ENCODE measurements around the gene LAMA3.

The LAMA3 gene

GRCh38 chr18:23857756-23858155, 168.5 kb downstream of the LAMA3 start:
- DNase-seq = no peak

GRCh38 chr18:23859466-23860336, 170.4 kb downstream of the LAMA3 start:
- DNase-seq = no peak

GRCh38 chr18:23861326-23861725, 172.1 kb downstream of the LAMA3 start:
- DNase-seq = no peak

DNA sequence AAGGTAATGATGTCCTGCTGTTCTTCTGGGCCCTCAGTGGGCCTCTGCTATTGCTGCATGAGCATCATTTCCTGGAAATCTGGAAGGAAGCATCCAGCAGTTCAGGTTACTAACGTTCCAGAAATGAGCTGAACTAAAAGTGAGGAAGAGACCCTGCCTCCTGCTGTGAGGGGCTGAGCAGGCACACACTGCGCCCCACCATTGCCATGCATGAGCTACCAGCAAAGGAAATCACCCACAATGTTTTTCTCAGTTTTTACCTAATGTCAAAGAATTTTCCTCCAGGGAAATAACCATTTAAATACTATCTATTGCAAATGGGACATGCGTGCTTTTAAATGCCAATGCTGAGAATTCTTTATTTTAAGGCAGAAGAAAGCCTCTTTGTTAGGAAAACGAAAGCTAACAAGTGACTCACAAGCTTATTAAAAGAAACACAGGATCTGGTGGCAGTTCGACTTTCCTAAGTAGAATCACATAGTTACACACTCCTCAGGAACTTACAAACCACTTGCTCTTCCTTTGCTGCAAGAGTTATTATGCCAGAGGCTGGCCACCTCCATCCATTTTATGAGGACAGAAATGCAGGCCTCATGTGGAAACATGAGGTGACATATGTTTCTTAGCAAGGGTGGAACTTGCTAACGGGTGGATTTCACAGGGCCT, 172.7 kb downstream of the LAMA3 start:
- no peak for DNase-seq

- DNase-seq = peak; percentile 31
These were observed 175.4 kb downstream of the LAMA3 start for GRCh38 chr18:23864624-23865023.

- peak; percentile 7 for DNase-seq
These were observed 177.8 kb downstream of the LAMA3 start for GRCh38 chr18:23867006-23867405.

DNA sequence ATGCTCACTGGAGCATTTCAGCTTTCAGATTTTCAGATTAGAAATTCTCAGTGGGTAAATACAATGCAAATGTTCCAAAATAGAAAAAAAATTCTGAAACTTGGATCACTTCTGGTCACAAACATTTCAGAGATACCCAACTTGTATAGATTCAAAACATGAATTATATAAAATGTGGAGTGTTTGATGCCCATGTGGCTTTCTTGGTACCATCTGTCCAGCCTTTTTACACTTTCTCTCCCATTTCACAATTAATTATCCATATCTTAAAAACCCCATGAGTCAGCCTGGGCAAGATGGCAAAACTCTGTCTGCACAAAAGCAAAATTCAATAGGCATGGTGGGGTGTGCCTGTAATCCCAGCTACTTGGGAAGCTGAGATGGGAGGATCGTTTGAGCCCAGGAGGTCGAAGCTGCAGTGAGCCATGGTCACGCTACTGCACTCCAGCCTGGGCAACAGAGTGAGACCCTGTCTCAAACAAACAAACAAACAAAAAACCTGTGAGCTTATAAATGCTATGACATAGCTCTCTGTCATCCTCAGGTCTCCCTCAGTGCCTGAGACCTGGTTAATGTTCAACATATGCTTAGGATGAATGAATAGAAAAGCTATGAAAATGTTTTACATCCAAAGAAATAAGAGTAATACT, 179.0 kb downstream of the LAMA3 start:
- DNase-seq = no peak

DNA sequence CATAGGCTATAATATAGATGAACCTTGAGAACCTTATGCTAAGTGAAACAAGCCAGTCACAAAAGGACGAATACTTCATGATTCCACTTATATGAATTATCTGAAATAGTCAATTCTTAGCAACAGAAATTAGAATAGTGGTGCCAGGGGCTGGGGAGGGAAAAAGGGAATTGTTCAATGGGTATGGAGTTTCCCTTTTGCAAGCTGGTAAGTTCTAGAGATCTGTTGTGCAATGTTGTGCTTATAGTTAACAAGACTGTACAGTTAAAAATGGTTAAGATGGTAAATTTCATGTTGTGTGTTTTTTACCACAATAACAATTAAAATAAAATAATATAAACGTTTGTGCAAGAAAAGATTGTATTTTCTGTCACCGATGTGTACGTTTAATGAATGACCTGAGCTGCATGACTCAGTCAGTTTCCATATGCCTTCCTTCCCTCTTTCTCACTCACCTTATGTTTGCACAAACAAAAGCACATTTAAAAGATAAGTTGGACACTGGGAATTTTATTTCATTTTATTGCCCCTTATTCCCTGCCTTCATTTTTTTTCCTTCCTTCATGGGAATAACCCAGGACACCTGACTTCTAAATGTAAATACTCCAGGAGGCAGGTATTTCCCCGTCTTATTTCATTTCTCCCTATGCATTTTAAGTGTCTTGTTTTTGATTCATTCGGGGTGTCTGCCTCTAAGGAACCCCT, 181.6 kb downstream of the LAMA3 start:
- DNase-seq = no peak

DNA sequence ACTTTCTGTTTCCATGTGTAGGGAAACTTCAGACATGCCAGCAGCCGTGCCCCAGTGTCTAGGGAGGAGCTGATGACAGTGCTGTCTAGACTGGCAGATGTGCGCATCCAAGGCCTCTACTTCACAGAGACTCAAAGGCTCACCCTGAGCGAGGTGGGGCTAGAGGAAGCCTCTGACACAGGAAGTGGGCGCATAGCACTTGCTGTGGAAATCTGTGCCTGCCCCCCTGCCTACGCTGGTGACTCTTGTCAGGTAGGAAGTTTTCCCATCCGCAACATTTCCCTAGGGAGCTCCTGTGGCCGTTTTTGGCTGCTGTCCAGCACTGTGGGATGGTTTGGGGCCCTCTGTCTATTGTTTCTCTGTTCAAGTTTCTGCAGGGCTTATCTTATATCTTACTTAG, 182.2 kb downstream of the LAMA3 start:
- DNase-seq = peak; percentile 81

GRCh38 chr18:23872701-23873550, 183.7 kb downstream of the LAMA3 start:
- peak; percentile 26 for DNase-seq

GRCh38 chr18:23875966-23876895, 187.0 kb downstream of the LAMA3 start:
- DNase-seq = no peak

DNA sequence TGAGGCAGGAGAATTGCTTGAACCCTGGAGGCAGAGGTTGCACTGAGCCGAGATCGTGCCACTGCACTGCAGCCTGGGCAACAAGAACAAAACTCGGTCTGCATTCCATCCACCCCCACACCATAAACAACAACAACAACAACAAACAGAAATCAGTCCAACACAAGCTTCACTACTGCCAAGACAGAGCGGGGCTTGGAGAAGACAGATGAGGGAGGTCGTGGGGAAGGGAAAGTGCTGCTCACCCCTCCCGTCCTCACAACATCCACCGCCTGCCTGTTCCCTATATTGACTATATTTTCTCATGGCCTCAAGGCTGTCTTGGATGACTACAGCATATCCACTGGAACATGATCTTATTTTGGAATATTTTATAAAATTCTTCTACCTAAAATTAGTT, 187.7 kb downstream of the LAMA3 start:
- DNase-seq = no peak

- no peak for DNase-seq
These were observed 188.1 kb downstream of the LAMA3 start for GRCh38 chr18:23877371-23877770.

DNA sequence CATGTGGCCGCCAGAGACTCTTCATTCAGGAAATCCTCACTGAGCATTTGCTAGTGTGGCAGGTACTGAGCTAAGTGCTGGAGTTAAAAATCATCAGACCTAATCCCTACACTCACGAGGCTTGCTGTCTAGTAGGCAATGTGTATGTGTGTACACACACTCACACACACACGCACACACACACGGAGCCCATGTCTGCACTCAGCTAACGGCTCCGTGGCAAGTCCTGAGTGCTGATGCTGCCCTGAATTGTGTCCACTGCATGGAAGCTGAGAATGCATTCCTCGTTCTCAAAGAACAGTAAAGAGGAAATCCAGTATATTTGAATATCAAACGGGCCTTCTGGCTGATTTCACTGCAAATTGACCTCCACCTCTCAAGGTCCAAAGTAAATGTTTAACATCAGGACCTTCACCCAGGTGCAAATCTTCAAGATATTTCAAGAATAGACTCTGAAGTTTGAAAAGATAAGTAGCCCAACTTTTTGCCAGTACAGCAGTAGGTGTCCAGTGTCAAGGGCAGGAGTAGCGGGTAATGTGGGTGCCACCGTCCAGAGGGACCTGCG, 189.2 kb downstream of the LAMA3 start:
- DNase-seq = no peak

- DNase-seq = no peak
These were observed 189.9 kb downstream of the LAMA3 start for GRCh38 chr18:23879126-23879525.

- no peak for DNase-seq
These were observed 190.3 kb downstream of the LAMA3 start for GRCh38 chr18:23879544-23879943.

DNA sequence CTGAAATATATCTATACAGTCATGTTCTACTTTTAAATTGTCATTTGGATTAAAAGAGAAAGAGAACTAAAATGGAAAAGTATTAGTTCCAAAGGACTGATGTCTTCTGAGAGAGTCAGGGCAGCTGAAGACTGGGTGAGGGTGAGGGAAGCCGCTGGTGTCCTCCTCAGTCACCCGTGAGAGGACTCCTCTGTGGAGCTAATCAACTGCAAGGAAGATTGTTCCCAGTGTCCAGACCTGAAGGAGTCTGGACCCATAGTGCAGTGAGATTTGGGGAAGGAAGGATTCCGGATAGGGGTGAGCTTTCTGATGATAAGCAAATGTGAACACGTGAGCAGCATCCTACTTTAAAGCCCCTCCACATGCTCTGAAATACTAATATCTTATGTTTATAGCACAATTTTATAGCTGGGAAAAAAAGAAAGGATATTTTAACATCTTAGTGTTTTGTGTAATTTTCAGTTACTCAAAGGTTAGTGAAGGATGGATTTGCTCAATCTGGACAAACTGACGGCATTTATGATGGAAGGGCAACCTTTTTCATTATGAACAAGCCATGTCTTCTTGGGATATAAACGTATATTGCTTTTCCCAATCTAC, 190.8 kb downstream of the LAMA3 start:
- DNase-seq = no peak

DNA sequence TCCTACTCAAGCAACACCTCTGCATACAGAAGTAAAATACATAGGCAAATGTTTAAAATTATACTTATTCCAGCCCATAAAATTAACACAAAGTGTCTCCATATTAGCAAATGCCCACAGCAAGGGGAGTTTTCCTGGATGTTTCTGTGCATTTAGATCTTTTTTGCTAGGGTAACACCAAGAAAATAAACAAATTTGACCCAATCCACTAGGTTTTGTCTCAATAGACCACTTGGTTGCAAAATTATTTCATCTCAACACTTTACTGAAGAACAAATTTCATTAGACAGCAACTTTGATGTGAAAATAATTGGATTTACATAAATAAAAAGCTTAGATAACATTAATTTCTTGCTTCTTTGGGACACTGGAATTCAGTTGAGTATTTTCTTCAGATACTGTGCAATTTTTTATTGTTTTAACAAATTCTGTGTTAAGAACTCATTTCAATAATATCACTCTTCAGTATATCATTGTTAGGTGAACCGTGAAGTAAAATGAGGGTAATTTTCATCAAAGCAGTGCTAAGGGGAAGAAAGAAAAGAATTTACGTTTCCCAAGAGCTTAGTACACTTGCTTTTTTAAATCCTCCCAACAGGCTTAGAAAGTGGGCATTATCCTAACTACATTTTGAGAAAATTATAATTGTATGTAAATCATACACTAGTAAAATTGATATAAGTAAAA, 191.8 kb downstream of the LAMA3 start:
- no peak for DNase-seq

DNA sequence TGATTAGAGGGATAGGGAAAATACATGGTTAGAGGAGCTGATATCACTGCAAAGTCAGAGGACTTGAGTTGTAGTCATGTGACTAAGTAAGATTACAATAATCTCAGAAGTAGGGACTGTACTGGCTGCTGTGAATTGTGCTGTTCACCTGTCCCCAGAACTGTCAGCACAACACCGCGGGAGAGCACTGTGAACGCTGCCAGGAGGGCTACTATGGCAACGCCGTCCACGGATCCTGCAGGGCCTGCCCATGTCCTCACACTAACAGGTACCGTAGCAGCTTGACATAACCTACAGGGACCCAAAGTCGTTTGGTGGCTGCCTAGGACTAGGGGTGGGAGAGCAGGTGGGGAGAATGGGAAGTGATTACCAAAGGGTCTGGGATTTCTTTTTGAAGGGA, 192.5 kb downstream of the LAMA3 start:
- no peak for DNase-seq
